Endothelial cell of umbilical vein (primary cell): ENCODE results near the gene UGCG. TPM values are rescaled to one million over a fixed set of nuclear protein-coding genes. Genes with fewer than 3 reads are reported as not detected.

Source experiments
- BruUV-seq: library from RNA; stranded (reverse); fragments of 400-500 nt; replicated peaks from 2 replicates; lab custom pipeline; 2021; lab: Mats Ljungman, UMichigan
- CTCF ChIA-PET: fragments of 300-600, 350-600 bp; sonication (Branson Sonifier 250); formaldehyde crosslinking; loops from one replicate; lab custom pipeline; 2021; ENCODE audit warnings: antibody characterized with exemption, inconsistent platforms; lab: Charles Lee
- POLR2A ChIA-PET: fragments of 300-600, 350-600 bp; sonication (Branson Sonifier 250); formaldehyde crosslinking; loops from one replicate; lab custom pipeline; 2021; ENCODE audit warnings: antibody characterized with exemption, inconsistent platforms; lab: Charles Lee
- DNase-seq: peaks from one replicate; pipeline ENCODE4 v3.0.0-alpha.2; 2011; ENCODE audit warnings: low read depth, low spot score
- FAIRE-seq: peaks from 2 replicates; lab custom pipeline; 2011; peaks lifted over from hg19 to GRCh38; lab: Jason Lieb, UNC
- H2AFZ ChIP-seq: 2 replicates; pipeline ENCODE4 v1.6.0; 2012; ENCODE audit warnings: low read depth, low read length, control low read depth, inconsistent platforms
- H3K27ac ChIP-seq: 2 replicates; pipeline ENCODE4 v1.5.1; 2011; ENCODE audit warnings: low read depth, mild to moderate bottlenecking, control low read depth, low read length, moderate library complexity; ENCODE audit not compliant: insufficient read depth
- H3K27me3 ChIP-seq, 2 experiments: 2 replicates each; pipeline versions ENCODE4 v1.6.0 to v1.6.1; 2011; ENCODE audit warnings: low read length in 2 of 2, mixed read lengths in 1 of 2; ENCODE audit not compliant: control insufficient read depth in 2 of 2, insufficient read depth in 2 of 2
- H3K36me3 ChIP-seq, 2 experiments: 2 replicates in 1 of 2; 3 replicates in 1 of 2; pipeline ENCODE4 v1.5.1; 2011; ENCODE audit warnings: low read length in 2 of 2, mild to moderate bottlenecking in 1 of 2, moderate library complexity in 1 of 2; ENCODE audit not compliant: control insufficient read depth in 2 of 2, insufficient read depth in 2 of 2; ENCODE audit errors: extremely low read depth in 1 of 2
- H3K4me1 ChIP-seq: 3 replicates; pipeline ENCODE4 v1.5.1; 2011; ENCODE audit warnings: mild to moderate bottlenecking, low read length; ENCODE audit not compliant: control insufficient read depth, insufficient read depth; ENCODE audit errors: extremely low read depth
- H3K4me2 ChIP-seq: 2 replicates; pipeline ENCODE4 v1.6.1; 2011; ENCODE audit warnings: low read length, control low read depth, mixed read lengths; ENCODE audit not compliant: insufficient read depth
- H3K4me3 ChIP-seq, 3 experiments: fragments of 200-600 bp in 1 of 3; sonication (generic), shearing (Covaris generic) in 1 of 3; replicated peaks in 1 of 3; 2 replicates each; pipeline ENCODE4 v1.5.1; 2011 to 2016; ENCODE audit warnings: control low read depth in 3 of 3, low read length in 3 of 3, mild to moderate bottlenecking in 2 of 3, inconsistent platforms in 1 of 3, low read depth in 1 of 3, moderate library complexity in 1 of 3; ENCODE audit not compliant: insufficient read depth in 1 of 3
- H3K79me2 ChIP-seq: 2 replicates; pipeline ENCODE4 v1.6.0; 2012; ENCODE audit warnings: low read length, inconsistent platforms; ENCODE audit not compliant: control insufficient read depth, insufficient read depth
- H3K9ac ChIP-seq: replicated peaks from 2 replicates; pipeline ENCODE3; 2011; ENCODE audit warnings: low read length, control low read depth; ENCODE audit not compliant: insufficient read depth; ENCODE audit errors: extremely low read depth
- H3K9me1 ChIP-seq: replicated peaks from 3 replicates; pipeline ENCODE4 v1.6.0; 2011; ENCODE audit warnings: mild to moderate bottlenecking, low read length; ENCODE audit not compliant: control insufficient read depth, insufficient read depth; ENCODE audit errors: extremely low read depth
- H3K9me3 ChIP-seq: replicated peaks from 2 replicates; pipeline ENCODE4 v1.5.1; 2012; ENCODE audit warnings: low read length, inconsistent platforms; ENCODE audit not compliant: control insufficient read depth, insufficient read depth
- H4K20me1 ChIP-seq: replicated peaks from 2 replicates; pipeline ENCODE3; 2011; ENCODE audit warnings: mild to moderate bottlenecking, low read length; ENCODE audit not compliant: control insufficient read depth, insufficient read depth; ENCODE audit errors: extremely low read depth
- CTCF ChIP-seq, 2 donors: IDR thresholded peaks; 1 replicate in 1 of 2; 2 replicates in 1 of 2; pipeline ENCODE4 v1.5.1; 2011; ENCODE audit warnings: low read length in 2 of 2, mild to moderate bottlenecking in 2 of 2, moderate library complexity in 2 of 2, control low read depth in 1 of 2, inconsistent platforms in 1 of 2, low read depth in 1 of 2; ENCODE audit not compliant: insufficient read depth in 1 of 2; ENCODE audit errors: extremely low read depth in 1 of 2
- EZH2 ChIP-seq: IDR thresholded peaks from 2 replicates; pipeline ENCODE4 v1.6.1; 2012; ENCODE audit warnings: borderline replicate concordance, low read depth, mild to moderate bottlenecking, moderate library complexity, low read length, inconsistent platforms; ENCODE audit not compliant: severe bottlenecking
- FOS ChIP-seq: IDR thresholded peaks from 2 replicates; pipeline ENCODE4 v1.6.1; 2011; ENCODE audit warnings: mild to moderate bottlenecking, low read length, moderate library complexity, borderline replicate concordance; ENCODE audit not compliant: insufficient read depth
- GATA2 ChIP-seq: IDR thresholded peaks from 2 replicates; pipeline ENCODE4 v1.7.0; 2011; ENCODE audit warnings: low read depth, mild to moderate bottlenecking, moderate library complexity, mixed read lengths, low read length; ENCODE audit not compliant: insufficient read length, insufficient read depth
- JUN ChIP-seq: IDR thresholded peaks from 2 replicates; pipeline ENCODE4 v1.6.1; 2011; ENCODE audit warnings: borderline replicate concordance, low read depth; ENCODE audit not compliant: insufficient read length, insufficient read depth
- MAX ChIP-seq: IDR thresholded peaks from 2 replicates; pipeline ENCODE4 v1.6.1; 2011; ENCODE audit not compliant: insufficient read depth, insufficient read length
- MYC ChIP-seq: IDR thresholded peaks from one replicate; pipeline ENCODE4 v1.6.1; 2011; ENCODE audit warnings: mild to moderate bottlenecking, low read depth, low read length
- POLR2A ChIP-seq: IDR thresholded peaks from 2 replicates; pipeline ENCODE4 v1.6.1; 2012; ENCODE audit warnings: low read depth, mild to moderate bottlenecking, control low read depth, low read length
- POLR2AphosphoS5 ChIP-seq: IDR thresholded peaks from 2 replicates; pipeline ENCODE4 v1.6.1; 2012; ENCODE audit warnings: low read depth, mild to moderate bottlenecking, control low read depth, low read length, moderate library complexity; ENCODE audit not compliant: insufficient read depth
- dilution Hi-C: fragments of 300-500 bp; cut with MboI; formaldehyde crosslinking; loops from one replicate; pipeline ENCODE4 v1.15.0; 2019; ENCODE audit warnings: low sequenced_read_pairs; ENCODE audit not compliant: extremely low pct_ligation_motif_present
- intact Hi-C: fragments of 100-400 bp; cut with micrococcal nuclease; formaldehyde crosslinking; loops from one replicate; pipeline ENCODE4 v1.10.0; 2022
- polyA plus RNA-seq, 4 experiments: library from polyadenylated mRNA; depleted of rRNA in 3 of 4; stranded (reverse) in 3 of 4; unstranded in 1 of 4; fragments of >200 nt; gene quantifications; 2 replicates each; pipeline versions ENCODE4 v1.2.1 to v1.2.3, GENCODE V29; 2011 to 2012; ENCODE audit warnings: missing spikeins in 1 of 4
- total RNA-seq: library from RNA; stranded (reverse); gene quantifications from 2 replicates; pipeline ENCODE4 v1.2.3, GENCODE V29; 2021

UGCG gene
- total and polyA plus RNA-seq, 2 donors (not counting 3 experiments of a cell fraction or from before 2014, with no cell fraction given): 28.5 to 38.5 TPM

GRCh38 chr9:111868475-111868874 is 28.1 kb upstream of the UGCG start:
- Histone ChIP-seq H3K4me3 (no peak overlapping the region), H3K9me1 (no peaks in the 10 kb centered on the region), H3K27ac (no peak overlapping the region), H3K27me3 (no peaks in the 10 kb centered on the region), H3K36me3 (no peaks in the 10 kb centered on the region), H3K79me2 (no peaks in the 10 kb centered on the region), H3K9ac (no peak overlapping the region), H3K4me1 (peaks cover 12% of the 10 kb centered on the region), H2AFZ (no peak overlapping the region), H3K4me2 (no peak overlapping the region), H4K20me1 (no peaks in the 10 kb centered on the region), H3K9me3 (no peaks in the 10 kb centered on the region)
- intact Hi-C loops (no loop called here), dilution Hi-C loops (no loop called here)
- FAIRE-seq (no peak), DNase-seq (no peak)
- TF ChIP-seq MAX: no peak
- no peak for TF ChIP-seq POLR2AphosphoS5
- TF ChIP-seq CTCF (IDR thresholded peaks at IDR 0.05; ENCODE audit: extremely low read depth in 1 of 2, insufficient read depth in 1 of 2, low read depth in 1 of 2, low read length in 2 of 2): no peak
- TF ChIP-seq MYC: no peak
- no peak for TF ChIP-seq JUN
- TF ChIP-seq FOS: no peak
- TF ChIP-seq POLR2A: no peak
- TF ChIP-seq EZH2: no peak
- no peak for TF ChIP-seq GATA2
- POLR2A ChIA-PET: no interaction called here
- BruUV-seq: no TSS peak
- CTCF ChIA-PET: interaction anchor here (1.1 kb wide), 1 partner anchor 11 kb away, joined by 3 read pairs; no protein-coding TSS in a partner anchor
